Mucosa of rectum (tissue), 2 donors: ENCODE data around the gene NFIC.
"Not testable (repeated sequence)": the region's sequence is repeated elsewhere in the genome, so short reads cannot be mapped to it uniquely, and the experiment has no call there.

Experiments used
- H3K27ac ChIP-seq, 2 donors: one replicate each; pipeline ENCODE4 v1.7.0; 2013; ENCODE audit warnings: inconsistent platforms in 2 of 2, low read depth in 2 of 2, low read length in 2 of 2
- H3K27me3 ChIP-seq, 2 donors: one replicate each; pipeline ENCODE4 v1.7.0; 2013; ENCODE audit warnings: low read length in 2 of 2; ENCODE audit not compliant: control insufficient read depth in 2 of 2, insufficient read depth in 2 of 2
- H3K36me3 ChIP-seq, 2 donors: one replicate each; pipeline ENCODE4 v1.7.0; 2013; ENCODE audit warnings: low read length in 2 of 2; ENCODE audit not compliant: control insufficient read depth in 2 of 2, insufficient read depth in 2 of 2
- H3K4me1 ChIP-seq, 2 donors: one replicate each; pipeline ENCODE4 v1.7.0; 2013; ENCODE audit warnings: low read length in 2 of 2, mild to moderate bottlenecking in 1 of 2; ENCODE audit not compliant: control insufficient read depth in 2 of 2, insufficient read depth in 2 of 2
- H3K4me3 ChIP-seq, 2 donors: one replicate each; pipeline ENCODE4 v1.7.0; 2013; ENCODE audit warnings: low read length in 2 of 2
- H3K9ac ChIP-seq, 2 donors: one replicate each; pipeline ENCODE4 v1.7.0; 2013; ENCODE audit warnings: low read length in 2 of 2, low read depth in 1 of 2, mild to moderate bottlenecking in 1 of 2
- H3K9me3 ChIP-seq, 2 donors: one replicate each; pipeline ENCODE4 v1.7.0; 2013; ENCODE audit warnings: low read length in 2 of 2; ENCODE audit not compliant: control insufficient read depth in 2 of 2
- donor health status: healthy.
- donor health status: Normal muscosa, but diverticular disease.

Gene NFIC

DNA sequence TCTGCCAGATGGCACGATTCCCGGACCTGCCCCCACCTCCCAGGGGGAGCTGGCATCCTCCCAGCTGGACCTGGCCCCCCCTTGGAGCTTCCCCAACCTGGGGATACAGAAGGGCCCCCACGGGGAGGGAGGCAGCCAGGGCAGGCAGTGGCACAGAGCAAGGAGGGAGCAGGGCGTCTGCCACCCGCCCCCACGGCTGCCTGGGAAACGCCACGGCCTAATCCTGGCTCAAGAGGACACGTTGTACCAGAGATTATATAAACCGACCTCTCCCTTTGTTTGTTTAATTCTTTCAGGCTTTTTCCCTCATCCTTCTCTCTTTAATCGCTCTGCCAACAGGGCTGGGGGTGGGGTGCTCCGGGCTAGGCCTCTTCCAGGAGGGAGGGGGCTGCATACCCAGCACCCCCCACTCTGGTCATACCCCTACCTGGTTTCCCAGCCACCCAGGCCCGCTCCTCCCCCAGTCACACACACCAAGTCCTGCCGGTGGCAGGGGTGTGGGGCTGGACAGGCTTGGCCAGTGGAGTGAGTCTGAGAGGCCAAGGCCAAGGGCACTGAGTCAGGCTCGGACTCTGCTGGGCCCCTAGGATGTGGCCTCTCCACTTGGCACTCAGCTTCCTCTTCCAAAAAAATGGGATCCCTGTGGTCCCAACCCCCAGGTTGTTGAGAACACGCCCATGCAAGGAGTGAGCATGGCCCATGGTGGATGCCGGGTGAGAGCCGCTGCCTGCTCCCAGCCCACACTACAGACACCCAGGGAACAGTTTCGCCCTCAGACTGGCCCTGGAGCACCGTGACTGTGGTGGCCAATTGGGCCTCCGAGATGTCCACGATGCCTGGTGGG lies 29.5 kb upstream of the NFIC start:
- Histone ChIP-seq H3K27ac (peak overlapping the region; percentile 97 to 98), H3K9ac (peak overlapping the region; percentile 68 to 76), H3K4me3 (peak overlapping the region in 1 of 2 donors; percentile 48), H3K9me3 (no peaks in the 10 kb centered on the region), H3K27me3 (no peaks in the 10 kb centered on the region), H3K36me3 (no peaks in the 10 kb centered on the region), H3K4me1 (peaks cover 31 to 32% of the 10 kb centered on the region in 2 donors)

DNA sequence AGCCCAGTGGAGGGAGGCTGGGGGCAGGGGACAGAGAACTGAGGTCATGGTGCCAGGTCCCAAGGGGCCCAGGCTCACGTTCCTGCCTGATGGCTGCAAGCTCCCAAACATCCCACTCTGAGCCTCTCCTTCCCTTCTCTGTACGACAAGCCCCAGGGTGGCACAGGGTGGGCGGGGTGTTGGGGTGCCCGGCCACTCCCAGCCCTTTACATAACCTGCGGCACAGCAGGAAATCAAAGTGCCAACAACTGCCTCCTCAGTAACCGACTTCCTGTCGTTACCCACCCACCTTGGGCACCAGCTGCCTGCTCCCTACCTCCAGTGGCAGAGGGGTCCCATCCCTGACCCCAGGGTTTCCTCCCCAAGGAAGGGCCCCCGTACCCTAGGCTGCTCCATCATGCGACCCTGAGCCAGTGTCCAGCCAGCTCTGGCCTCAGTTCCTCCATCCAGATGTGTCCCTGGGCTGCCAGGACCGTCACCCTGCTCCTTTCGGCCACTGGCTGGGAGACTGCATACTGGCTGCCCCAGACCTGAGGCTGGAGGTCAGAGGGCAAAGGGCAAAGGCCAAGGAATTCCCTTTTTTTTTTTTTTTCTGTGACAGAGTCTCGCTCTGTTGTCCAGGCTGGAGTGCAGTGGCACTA lies 27.7 kb upstream of the NFIC start:
- H3K9me3 ChIP-seq, result no peaks in the 10 kb centered on the region
- H3K27me3 ChIP-seq, result no peaks in the 10 kb centered on the region
- H3K4me1 ChIP-seq, result peaks cover 34 to 36% of the 10 kb centered on the region in 2 donors
- peak overlapping the region; percentile 32 to 68 for H3K9ac ChIP-seq
- H3K4me3 ChIP-seq, result peak overlapping the region; percentile 15 to 32
- no peaks in the 10 kb centered on the region for H3K36me3 ChIP-seq
- H3K27ac ChIP-seq, result peak overlapping the region; percentile 84 to 88

DNA sequence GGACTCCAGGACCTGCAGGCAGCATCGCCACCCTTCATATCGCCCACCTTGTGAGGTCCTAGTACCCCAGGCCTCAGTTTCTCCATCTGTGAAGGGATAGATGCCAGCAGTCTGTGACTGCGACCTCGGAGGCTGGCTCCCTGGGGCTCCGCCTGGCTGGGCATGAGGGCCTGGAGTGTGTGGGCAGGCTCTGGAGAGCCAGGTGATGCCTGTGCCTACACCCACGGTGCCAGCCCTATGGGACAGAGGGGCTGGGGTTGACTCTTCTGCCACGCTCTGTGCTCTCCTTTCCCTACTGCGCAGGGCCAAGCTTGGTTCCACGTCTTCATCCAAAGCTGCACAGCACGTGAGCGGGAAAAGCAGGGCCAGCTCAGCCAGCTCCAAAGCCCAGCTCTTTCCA lies 26.0 kb upstream of the NFIC start:
- peaks cover 31 to 39% of the 10 kb centered on the region in 2 donors for H3K4me1 ChIP-seq
- H3K36me3 ChIP-seq, result no peaks in the 10 kb centered on the region
- no peaks in the 10 kb centered on the region for H3K9me3 ChIP-seq
- H3K27me3 ChIP-seq, result no peaks in the 10 kb centered on the region
- no peak overlapping the region for H3K27ac ChIP-seq
- no peak overlapping the region for H3K4me3 ChIP-seq
- H3K9ac ChIP-seq, result no peak overlapping the region

DNA sequence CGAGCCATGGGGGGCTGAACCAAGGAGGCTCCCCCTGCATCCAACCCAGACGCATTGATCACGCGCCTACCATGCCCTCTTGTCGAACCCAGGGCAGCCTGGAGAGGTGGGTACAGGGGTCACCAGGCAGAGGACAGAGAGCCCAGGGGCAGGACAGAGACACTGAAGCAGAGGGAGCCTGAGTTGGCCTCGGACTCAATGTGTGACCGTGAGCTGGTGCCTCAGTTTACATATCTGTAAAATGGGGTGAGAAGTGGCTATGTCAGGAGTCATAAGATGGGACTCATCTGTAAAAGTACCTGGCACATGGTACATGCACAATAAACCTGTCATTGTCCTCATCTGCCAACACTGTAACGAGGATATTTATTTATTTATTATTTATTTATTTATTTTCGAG lies 24.1 kb upstream of the NFIC start:
- Histone ChIP-seq H3K4me1 (peaks cover 21 to 30% of the 10 kb centered on the region in 2 donors), H3K9ac (no peak overlapping the region), H3K36me3 (no peaks in the 10 kb centered on the region), H3K9me3 (no peaks in the 10 kb centered on the region), H3K27me3 (no peaks in the 10 kb centered on the region), H3K4me3 (no peak overlapping the region), H3K27ac (no peak overlapping the region)

DNA sequence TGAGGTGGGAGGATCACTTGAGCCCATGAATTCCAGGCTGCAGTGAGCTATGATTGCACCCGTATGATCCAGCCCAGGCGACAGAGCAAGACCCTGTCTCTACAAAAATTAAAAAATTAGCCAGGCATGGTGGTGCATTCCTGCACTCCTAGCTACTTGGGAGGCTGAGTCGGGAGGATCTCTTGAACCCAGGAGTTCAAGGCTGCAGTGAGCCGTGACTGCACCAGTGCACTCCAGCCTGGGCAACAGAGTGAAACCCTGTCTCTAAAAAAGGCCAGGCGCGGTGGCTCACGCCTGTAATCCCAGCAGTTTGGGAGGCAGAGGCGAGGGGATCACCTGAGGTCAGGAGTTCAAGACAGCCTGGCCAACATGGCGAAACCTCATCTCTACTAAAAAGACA lies 23.4 kb upstream of the NFIC start:
- peak overlapping the region in 1 of 2 donors; percentile 17 for H3K9ac ChIP-seq
- H3K27ac ChIP-seq, result peak overlapping the region; percentile 38 to 47
- H3K27me3 ChIP-seq, H3K9me3 ChIP-seq, H3K36me3 ChIP-seq, H3K4me3 ChIP-seq: not testable (repeated sequence)
- peaks cover 16 to 26% of the 10 kb centered on the region in 2 donors for H3K4me1 ChIP-seq

DNA sequence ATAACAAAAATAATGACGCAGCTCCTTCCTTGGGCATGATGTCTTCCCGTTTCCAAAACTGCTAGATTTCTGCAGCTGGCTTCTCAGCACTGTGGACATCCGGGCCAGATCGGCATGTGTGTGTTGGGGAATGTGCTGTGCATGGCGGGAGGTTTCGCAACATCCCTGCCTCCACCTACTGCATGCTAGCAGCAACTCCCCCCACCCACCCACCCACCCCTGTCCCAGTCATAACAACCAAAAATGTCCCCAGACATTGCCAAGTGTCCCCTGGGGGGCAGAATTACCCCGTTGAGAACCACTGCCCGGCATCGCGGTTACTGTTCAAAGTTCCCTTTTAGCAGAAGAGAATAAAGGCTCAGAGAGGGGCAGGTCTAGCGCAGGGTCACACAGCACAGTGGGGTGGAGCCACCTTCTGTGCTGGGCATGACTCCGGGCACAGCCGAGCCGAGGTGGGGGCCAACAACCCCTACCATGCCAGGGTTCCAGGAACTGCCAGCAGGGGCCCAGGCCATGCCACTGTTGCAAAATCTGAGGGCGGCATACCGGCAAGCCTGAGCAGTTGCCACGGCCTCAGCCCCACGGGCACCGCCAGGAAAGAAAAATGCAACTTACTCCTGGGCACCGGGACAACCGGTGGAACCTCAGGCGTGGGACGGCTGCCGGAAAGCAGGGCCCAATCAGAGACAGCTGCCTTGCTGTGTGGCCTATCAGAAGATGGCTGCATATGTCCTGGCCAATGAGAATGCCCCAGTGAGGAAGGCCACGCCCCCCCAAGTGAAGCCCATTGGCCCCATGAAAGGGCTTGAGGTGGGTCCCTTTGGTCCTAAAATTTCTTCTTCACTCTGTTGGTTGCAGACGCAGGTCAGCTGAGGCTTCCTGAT lies 22.5 kb upstream of the NFIC start:
- Histone ChIP-seq H3K27me3 (no peaks in the 10 kb centered on the region), H3K36me3 (no peaks in the 10 kb centered on the region), H3K4me1 (peaks cover 13 to 20% of the 10 kb centered on the region in 2 donors), H3K27ac (peak overlapping the region; percentile 79 to 80), H3K9me3 (no peaks in the 10 kb centered on the region), H3K4me3 (peak overlapping the region; percentile 41 to 64), H3K9ac (peak overlapping the region in 1 of 2 donors; percentile 68)

DNA sequence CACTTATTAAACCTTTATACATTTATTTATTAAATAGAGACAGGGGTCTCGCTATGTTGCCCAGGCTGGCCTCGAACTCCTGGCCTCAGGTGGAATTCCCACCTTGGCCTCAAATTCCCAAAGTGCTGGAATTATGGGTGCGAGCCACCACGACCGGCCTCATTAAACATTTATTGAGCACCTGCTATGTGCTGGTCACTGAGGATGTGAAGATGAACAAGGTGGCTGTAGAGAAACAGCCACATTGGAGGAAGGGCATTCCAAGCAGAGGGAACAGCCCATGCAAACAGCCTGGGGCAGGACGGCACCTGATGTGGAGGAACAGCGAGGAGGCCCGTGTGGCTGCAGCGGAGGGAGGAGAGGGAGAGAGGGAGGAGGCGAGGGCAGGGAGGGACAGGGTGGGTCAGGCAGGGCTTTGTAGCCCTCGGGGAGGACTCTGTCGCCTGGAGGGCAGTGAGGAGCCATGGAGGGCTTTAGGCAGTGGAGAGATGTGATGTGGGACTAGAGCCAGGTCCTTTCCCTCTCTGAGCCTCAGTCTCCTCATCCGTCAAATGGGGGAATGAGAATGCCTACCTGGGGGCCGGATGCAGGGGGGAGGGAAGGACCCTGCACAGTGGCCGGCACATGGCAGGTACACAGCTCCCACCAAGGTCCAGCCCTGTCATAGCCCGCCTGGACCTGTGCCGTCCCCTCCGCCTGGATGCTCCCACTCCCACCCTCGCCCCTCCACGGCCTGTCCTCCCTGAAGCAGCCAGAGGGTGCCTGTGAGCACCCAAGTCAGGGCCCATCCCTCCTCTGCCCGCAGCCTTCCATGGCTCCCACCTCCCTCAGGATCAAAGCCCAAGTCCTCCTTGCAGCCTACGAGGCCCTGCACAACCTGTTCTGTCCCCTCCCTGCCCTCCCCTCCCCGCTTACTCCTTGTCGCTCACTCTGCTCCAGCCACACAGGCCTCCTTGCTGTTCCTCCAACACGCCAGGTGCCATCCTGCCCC lies 21.5 kb upstream of the NFIC start:
- Histone ChIP-seq H3K9ac (no peak overlapping the region), H3K4me3 (no peak overlapping the region), H3K9me3 (no peaks in the 10 kb centered on the region), H3K27me3 (no peaks in the 10 kb centered on the region), H3K4me1 (peaks cover 13 to 19% of the 10 kb centered on the region in 2 donors), H3K27ac (no peak overlapping the region), H3K36me3 (no peaks in the 10 kb centered on the region)

DNA sequence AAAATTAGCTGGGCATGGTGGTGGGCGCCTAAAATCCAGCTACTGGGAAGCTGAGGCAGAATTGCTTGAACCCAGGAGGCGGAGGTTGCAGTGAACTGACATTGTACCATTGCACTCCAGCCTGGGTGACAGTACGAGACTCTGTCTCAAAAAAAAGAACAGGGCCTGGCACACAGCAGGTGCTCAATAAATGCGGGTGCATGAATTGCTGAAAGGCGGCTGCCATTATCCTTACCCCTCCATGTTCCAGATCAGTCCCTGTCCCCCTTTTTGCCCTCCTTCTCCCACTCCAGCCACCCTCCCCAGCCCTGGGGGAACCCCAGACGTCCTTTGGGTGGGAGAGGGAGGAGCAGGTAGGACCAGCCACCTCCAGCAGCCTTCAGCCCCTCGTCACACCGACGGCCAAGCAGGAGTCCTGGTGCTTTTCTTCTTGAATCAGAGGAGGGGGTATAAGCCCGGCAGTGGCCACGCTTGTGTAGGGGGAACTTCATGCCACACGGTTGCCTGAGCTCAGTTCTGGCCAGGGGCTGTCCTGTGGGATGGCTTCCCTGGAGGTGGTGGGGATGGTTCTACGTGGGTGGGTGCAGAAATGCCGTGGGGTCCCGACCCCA lies 20.4 kb upstream of the NFIC start:
- Histone ChIP-seq H3K36me3 (no peaks in the 10 kb centered on the region), H3K4me3 (no peak overlapping the region), H3K27me3 (no peaks in the 10 kb centered on the region), H3K27ac (peak overlapping the region; percentile 66 to 67), H3K4me1 (peaks cover 13 to 22% of the 10 kb centered on the region in 2 donors), H3K9me3 (no peaks in the 10 kb centered on the region), H3K9ac (peak overlapping the region in 1 of 2 donors; percentile 53)
